GM19240 (cell line): ENCODE results near the gene GPR68.
A peak's percentile ranks its signal among the peaks of the same experiment; 100 is the strongest.

Experiments
- DNase-seq: peaks from one replicate; pipeline ENCODE4 v3.0.0; 2011; ENCODE audit warnings: low spot score; ENCODE audit not compliant: insufficient read length

The GPR68 gene, protein sequence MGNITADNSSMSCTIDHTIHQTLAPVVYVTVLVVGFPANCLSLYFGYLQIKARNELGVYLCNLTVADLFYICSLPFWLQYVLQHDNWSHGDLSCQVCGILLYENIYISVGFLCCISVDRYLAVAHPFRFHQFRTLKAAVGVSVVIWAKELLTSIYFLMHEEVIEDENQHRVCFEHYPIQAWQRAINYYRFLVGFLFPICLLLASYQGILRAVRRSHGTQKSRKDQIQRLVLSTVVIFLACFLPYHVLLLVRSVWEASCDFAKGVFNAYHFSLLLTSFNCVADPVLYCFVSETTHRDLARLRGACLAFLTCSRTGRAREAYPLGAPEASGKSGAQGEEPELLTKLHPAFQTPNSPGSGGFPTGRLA

DNA sequence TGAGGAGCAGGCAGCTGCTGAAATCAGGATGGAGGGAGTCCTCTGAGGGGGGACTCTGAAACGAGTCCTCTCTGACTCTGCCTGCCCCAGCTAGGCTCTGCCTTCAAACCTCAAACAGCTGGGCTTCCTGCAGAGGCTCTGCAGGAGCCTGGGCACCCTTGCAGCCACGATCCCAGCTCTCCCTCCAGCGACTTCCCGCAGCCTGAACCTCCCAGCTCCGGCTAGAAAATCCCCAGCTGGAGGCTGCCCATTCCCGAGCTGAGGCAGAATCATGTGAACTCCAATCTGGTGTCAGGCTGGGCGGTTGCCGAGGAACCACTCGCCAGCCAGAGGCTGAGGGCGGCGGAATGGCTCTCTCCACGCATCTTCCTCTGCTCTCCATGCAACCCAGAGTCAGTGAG lies at the start of gene GPR68:
Gene GPR68, minus strand, starts transcription at position 204 of the 401 bp plus-strand sequence. CDS start 9,654 bp downstream, outside the sequence.
- no peak for DNase-seq

DNA sequence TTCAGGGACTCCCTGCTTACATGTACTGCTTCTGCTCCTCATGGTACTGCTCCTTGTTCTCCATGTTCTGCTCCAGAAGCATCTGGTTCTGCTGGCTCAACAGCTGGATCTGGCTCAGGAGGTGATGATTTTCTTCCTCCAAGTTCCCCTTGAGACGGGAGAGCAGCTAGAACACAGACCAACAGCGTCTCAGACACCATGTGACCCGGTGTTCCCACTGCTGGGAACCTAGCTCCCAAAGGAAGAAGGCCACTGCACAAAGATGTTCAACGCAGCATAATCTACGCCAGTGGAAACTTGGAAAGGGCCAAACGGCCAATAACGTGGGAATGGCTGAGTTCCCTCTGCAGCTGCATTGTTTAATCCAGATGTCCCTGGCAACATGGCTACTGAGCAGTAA lies 49.6 kb upstream of the GPR68 start:
- no peak for DNase-seq

DNA sequence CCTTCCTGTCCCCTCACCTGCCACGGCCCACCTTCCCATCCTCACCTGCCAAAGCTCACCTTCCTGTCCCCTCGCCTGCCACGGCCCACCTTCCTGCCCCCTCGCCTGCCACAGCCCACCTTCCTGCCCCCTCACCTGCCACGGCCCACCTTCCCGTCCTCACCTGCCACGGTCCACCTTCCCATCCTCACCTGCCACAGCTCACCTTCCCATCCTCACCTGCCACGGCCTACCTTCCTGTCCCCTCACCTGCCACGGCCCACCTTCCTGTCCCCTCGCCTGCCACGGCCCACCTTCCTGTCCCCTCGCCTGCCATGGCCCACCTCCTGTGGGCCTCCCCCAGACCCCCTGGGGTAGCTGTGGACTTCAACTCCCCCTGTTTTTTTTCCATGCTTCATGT lies 48.8 kb upstream of the GPR68 start:
- no peak for DNase-seq

DNA sequence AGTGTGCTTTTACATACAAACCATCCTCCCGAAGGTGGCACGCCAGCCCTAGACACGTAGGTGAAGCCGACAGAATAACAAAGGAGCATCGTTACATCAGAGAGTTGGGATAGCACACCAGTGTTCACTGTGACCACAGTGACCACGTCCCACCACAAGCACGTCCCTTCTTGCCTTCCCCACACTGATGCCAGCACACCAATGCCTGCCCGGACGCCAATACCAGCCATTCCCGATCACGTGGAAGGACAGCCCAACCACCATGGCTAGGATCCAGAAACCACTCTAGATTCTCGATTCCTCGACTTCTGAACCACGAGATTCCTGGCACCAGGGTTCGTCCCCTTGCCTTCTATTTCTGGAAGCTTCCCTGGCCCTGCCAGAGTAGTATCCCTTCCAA lies 48.0 kb upstream of the GPR68 start:
- no peak for DNase-seq

DNA sequence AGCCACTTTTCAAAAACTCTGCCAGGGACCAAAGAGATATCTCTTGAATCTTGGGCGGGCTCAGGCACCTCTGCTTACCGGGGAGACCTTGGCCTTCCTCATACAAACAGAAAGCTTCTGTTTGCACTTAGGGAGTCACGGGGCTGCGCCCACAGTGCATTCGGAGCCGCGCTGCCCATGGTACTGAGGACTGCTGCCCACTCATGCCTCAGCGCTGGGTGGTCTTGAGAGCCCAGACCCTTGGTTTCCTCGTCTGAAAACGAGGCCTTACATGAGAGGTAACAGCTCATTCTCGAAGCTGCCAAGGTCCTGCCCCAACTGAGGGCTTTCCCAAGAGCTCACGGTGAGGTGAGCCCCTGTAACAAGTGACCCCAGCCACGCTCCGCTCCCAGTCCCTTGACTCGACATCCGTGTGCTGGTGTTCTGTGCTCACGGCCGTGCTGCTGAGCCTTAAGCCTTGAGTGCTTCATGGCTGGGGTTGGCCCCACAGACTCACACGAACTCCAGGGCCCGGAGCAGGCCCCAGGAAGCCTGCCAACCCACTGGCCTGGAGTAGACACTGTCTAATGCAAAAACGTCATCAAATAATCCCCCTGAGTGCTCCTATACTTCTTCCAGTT lies 47.4 kb upstream of the GPR68 start:
- DNase-seq = no peak

DNA sequence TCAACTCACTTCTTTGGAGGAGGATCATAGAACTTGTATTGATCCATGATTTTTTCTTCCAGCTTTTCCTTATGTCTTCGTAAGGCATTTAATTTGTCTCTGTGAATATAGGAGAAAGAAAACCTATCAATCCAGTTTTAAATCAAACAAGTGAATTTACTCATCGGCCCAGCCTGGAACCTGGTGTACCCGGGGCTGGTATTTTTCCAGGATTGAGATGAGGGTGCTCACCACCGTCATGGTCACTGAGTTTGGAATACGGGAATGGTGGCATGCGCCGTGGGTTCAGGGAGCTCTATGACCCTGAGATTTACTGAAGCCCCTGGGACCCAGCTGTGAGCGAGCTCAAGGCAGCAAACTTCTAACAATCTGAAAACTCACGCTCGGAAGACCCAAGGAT lies 46.5 kb upstream of the GPR68 start:
- DNase-seq = no peak

DNA sequence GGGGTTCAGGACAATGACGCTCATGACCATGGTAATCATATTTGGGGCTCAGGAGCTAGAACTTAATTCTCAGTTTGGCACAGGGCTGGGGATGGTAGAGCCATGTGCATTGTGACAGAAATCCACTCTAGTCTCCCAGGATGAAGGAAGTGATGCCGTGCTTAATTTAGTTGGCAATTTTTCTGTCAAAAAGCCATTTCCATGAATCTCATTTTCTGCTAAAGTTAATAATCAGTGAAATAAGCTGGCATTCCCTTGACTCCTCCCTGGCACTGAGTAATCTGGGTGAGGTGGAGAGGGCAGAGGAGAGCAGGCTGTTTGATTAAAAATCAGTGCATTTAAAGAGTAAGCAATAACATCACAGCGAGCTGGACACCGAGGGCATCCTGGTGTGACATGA lies 45.0 kb upstream of the GPR68 start:
- no peak for DNase-seq

DNA sequence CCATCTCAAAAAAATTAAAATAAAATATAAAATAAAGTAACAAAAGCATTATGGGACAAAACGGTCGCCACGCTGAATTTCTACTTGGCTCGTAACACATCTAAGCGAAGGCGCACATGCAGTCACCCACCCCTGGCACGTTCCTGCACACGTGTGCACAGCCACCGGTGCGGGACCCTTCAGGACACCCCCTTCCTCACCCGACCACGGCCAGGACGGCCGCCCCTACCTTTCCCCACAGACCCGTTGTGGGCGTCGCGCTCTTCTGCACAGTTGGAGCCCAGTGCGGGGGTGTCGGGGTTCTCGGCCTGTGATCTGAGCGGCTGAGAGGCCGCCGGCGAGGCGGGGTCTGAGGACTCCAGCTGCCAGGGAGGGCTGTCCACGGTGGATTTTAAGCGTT lies 44.4 kb upstream of the GPR68 start:
- no peak for DNase-seq

DNA sequence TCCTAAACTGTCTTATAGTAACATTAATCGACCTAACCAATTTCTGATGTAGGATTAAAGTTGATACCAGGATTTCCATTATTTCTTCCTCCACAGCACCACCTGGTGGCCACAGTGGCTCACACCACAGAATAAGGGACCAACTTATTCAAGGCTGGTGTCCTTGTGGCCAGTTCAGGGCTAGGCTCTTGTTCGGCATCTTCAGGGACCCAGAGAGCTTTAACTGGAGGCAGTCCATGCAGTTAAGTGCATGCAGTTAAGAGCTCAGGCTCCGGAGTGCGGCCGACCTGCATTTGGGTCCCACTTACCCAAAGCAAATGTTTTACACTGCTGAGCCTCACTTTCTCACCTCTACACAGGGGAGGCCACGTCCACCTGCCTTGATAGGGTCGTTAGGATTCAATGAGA lies 42.0 kb upstream of the GPR68 start:
- peak; percentile 69 for DNase-seq

DNA sequence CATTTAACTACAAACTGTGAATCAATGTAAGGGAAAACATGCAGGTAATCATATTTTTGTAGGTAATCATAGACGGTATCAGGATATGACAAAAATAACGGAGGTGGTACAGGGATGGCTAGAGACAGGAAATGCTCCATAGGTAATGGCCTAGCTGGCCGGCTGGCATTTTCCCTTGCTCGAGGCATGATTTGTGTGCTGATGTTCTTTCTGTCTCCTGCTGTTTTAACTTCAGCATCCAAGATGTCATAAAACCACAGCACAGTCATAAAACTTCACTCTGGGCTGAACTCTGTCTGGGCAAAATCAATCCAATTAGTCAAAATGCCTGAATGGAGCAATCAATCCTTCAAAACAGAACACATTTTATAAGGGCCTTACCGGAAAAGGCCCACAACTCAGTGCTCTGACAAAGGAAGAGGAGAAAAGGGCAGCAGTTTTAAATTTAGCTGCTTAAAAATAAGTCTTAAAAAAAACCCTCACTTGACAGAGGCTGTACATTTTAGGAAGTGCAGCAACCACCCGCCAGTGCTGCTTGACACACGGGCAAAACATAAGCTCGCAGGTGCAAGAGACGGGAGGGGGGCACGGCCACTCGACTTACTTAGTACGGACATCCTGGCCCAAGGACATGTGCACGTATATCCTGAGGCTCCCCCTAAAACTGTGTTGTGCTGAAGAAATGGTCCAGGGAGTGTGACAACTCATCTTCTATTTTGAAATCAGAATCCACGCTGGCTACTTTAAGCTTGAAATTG lies 40.5 kb upstream of the GPR68 start:
- DNase-seq = no peak

DNA sequence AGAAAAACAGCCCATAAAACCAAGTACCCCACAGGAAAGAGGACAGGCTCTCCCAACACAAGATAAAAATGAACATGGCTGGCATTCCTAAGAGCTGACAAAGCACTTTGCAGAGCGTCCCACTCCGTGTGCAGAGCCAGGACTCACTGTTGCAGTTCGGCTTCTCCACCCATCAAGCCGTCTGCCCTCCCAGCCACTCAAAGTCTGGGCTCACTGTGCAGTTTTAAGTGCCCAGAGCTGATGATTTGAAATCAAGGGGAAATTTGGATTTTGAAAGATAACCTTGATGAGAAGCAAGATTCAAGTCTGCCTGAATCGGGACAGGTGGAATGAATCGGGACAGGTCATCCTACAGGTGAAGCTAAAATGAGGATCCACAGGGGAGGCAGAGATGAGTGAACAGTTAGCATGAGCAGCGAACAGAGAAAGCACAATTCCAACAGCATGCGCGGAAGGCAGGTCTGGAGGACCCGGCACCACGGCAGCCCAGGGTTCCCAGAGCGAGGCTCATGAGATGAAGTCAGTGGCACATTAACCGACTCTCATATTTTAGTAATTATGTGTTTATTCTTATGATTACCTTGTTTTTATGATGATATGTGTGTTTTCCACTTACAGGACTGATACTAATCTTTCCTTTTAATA lies 39.8 kb upstream of the GPR68 start:
- DNase-seq = no peak

DNA sequence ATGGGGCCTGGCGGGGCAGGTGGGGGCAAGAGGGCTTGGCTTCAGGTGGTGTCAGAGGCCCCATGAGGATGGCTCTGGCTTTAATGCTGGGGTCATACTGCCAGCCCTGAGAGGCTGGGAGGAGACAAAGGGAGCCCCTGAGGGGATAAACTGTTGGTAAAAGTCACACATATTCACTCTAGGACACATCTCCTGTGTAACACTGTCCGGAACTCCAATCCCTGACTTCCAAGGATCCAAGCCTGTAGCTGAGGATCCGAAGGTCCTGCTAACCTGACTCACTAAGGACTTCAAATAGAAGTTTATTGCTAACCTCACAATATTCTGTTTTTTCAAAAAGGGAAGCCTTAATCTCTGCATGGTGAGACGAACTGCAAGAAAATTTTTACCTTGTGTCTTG lies 39.2 kb upstream of the GPR68 start:
- no peak for DNase-seq

DNA sequence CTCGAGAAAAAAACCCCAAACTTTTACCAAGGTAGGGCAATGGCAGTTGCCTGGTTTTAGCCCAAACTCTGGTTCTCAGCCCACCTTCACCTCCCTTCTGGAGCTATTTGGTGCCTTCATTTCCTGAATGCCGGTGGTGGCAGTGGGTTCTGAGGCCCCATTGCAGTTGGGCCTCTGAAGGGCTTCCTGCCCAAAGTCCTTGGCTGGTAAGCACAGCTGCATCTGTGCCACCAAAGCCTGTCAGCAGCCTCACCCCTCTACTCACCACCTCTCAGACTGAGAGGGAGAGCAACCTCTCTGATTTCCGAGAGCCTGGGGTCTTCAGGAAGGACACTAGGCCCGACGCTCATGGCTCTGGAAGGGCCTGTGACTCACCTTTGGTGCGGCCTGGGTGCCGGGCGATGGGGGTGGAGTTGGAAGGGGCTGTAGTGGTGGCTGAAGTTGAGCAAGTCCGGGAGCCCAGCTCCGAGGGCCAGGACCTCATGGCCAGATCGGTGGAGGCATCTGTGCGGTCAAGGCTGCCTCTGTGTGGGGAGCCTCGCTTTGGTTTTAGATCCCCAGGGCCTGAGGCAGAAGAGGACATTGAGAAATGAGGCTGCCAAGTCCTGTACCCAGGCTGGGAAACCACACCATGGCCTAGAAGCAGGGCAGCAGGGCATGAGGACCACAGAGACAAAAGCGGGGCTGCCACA lies 38.6 kb upstream of the GPR68 start:
- no peak for DNase-seq

DNA sequence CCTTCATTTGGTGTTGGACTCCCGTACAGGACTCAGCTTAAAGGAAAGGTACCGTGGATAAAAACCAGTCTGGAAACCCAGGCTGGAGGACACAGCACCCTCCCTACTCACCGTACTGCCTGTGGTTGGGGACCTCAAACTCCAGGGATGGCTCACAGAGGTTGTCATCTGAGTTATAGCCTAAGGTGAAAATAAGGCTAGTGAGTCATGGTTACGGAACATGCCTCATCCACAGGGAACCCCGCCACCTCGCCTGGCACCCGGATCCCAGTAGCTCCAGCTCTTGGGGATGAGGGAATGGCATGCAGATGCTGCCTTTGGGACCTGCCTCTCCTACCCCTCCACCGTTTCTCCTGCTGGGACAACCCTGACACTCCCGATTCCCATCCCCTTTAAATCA lies 36.8 kb upstream of the GPR68 start:
- no peak for DNase-seq

DNA sequence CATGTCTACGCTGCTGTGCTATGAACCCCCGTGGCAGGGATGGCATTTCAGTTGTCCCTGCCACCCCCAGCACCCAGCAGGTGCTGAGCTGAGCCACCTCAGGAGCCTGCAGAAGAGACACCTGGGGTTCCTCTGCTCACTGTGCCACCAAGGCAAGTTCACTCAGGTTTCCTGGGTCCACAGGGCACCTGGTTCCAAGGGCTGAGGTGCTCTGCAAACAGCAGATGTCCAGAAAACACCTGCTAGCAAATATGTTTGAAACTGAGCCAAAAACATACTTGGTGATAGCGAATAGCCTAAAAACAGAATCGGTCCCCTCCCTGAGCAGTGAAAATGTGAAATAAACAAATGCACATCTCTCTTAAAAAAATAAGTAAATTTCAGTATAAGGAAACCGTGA lies 35.6 kb upstream of the GPR68 start:
- DNase-seq = no peak

DNA sequence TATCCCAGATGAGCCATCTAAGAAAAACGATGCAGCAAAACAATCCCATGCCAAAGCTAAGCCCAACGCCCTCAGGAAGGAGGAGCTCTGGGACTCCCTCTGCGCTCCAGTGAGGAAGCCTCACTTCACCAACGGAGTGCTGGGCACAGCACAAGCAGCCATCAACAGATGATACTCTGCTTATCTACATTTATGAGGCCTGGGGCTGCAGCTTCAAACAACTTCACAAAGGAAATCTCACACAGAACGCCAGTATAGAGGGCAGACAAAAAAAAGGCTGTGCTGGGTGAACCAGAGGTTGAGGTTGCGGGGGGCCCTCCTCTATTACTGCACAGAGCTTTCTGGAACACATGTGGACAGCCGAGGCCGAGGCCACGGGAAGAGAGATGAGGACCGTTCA lies 34.9 kb upstream of the GPR68 start:
- no peak for DNase-seq

DNA sequence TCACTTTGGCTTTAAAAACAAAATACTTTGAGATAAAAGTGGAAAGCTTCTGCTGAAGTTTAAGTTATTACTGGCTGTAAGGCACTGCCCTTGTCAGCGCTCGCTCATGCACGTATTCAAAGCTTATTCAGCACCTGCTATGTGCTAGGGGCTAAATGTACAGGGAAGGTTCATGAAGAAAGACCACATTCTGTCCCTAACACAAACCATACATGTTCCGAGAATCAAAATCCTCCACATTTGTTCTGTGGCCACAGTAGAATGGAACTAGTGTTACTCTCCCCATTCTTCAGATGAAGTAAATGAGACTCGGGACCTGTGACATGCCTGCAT lies 33.8 kb upstream of the GPR68 start:
- DNase-seq = no peak

DNA sequence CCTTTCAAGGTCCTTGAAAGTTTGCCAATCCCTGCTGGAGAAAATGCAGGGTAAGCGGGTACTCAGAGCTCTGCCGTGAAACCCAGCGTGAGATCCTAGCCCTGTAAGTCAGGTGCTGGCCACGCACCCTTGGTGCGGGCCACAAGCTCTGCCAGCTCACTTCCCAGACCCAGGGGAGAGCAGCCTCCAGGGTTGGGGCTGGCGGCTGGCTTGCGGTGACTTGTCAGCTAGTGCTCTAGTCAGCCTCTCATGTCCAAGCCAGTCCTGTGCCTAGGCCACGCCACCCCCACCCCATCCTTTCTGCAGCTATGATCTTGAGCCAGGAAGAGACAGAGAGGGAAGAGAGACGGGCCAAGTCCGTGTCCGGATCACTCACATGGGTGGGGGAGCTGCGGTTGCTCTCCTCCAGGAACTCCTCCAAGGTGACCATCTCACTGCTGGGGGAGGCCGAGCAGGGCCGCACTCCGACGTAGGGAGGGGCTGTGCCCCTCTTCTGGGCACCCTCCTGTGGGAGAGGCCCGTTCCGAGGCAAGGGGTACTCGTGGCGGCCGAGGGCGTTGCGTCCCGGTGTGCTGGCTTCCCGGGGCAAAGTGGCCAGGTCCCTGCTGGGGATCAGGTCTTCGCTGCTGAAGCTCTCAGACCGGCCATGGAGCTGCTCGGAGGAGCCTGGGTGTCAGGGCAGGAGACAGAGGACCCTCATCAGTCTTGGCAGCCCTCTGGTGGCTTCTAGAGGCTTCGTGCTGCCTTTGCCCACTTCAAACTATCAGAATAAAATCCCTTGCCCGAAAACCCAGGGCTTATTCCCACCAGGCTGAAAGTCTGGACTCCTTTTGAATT lies 33.3 kb upstream of the GPR68 start:
- no peak for DNase-seq

DNA sequence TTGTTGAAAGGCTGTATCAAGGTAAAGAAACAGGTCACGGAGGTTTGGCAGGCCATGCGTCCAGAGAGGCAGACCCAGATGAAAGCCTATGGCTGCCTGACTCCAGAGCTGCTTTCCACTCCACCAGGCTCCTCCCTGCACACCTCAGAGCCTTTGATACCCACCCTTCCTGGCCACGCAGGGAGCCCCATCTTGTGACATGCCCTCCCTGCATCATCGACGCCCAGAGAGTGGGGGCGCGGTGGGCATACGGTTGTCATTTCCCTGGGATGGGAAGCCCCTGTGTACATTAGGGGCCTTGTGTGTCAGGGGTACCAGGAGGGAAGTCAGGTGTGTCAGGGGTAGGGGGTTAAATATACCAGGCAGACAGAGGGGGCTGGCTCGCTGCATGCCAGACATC lies 30.3 kb upstream of the GPR68 start:
- DNase-seq = no peak

DNA sequence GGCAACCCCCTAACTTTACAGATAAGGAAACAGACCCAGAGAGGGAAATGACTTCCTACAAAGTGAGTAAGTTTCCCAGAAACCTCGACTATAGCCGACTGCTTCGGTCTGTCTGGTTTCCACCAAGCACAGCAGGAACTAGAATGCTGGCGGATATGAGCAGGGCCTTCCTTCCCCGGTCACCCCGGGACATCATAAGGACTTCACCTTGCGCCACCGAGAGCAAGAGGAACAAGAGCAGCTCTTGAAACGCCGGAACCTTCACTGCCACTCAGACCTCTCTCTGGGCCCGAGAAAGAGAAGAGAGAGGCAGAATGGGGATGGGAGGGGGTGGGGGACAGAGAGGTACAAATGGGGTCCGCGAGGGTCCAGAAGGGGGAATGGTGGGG lies 29.4 kb upstream of the GPR68 start:
- DNase-seq = no peak
